Fibroblast of upper back skin (primary cell): Measurements from ENCODE around the gene GAS7.
"Not testable (repeated sequence)": the region's sequence is repeated elsewhere in the genome, so short reads cannot be mapped to it uniquely, and the experiment has no call there.

Source experiments
- DNase-seq: peaks from one replicate; pipeline ENCODE4 v3.0.0-alpha.2; 2013

The GAS7 gene

GRCh38 chr17:10042589-10043244, 155.7 kb downstream of the GAS7 start:
- no peak for DNase-seq

- no peak for DNase-seq
Measured at GRCh38 chr17:10041916-10042588, 156.4 kb downstream of the GAS7 start.

- DNase-seq = no peak
Measured at GRCh38 chr17:10041287-10041612, 157.2 kb downstream of the GAS7 start.

- DNase-seq = no peak
Measured at GRCh38 chr17:10036511-10037061, 161.8 kb downstream of the GAS7 start.

GRCh38 chr17:10035885-10036284, 162.5 kb downstream of the GAS7 start:
- no peak for DNase-seq

- DNase-seq = peak; percentile 34
Measured at GRCh38 chr17:10034719-10035475, 163.5 kb downstream of the GAS7 start.

- peak; percentile 48 for DNase-seq
Measured at GRCh38 chr17:10033959-10034358, 164.4 kb downstream of the GAS7 start.

GRCh38 chr17:10033449-10033848, 165.0 kb downstream of the GAS7 start:
- DNase-seq = no peak

GRCh38 chr17:10032118-10032852, 166.1 kb downstream of the GAS7 start:
- peak; percentile 43 for DNase-seq

- no peak for DNase-seq
Measured at GRCh38 chr17:10031606-10032005, 166.8 kb downstream of the GAS7 start.

GRCh38 chr17:10031127-10031526, 167.3 kb downstream of the GAS7 start:
- peak; percentile 42 for DNase-seq

GRCh38 chr17:10029129-10029528, 169.3 kb downstream of the GAS7 start:
- no peak for DNase-seq

- no peak for DNase-seq
Measured at GRCh38 chr17:10025976-10026901, 172.2 kb downstream of the GAS7 start.

GRCh38 chr17:10025224-10025623, 173.2 kb downstream of the GAS7 start:
- DNase-seq = no peak

GRCh38 chr17:10022416-10022815, 176.0 kb downstream of the GAS7 start:
- no peak for DNase-seq

GRCh38 chr17:10021272-10021984, 177.0 kb downstream of the GAS7 start:
- DNase-seq = no peak

- DNase-seq = peak; percentile 49
Measured at GRCh38 chr17:10019941-10020451, 178.4 kb downstream of the GAS7 start.

- no peak for DNase-seq
Measured at GRCh38 chr17:10018461-10018891, 179.9 kb downstream of the GAS7 start.

- DNase-seq = not testable (repeated sequence)
Measured at GRCh38 chr17:10016958-10017570, 181.3 kb downstream of the GAS7 start.

- DNase-seq = peak; percentile 17
Measured at GRCh38 chr17:10013365-10014112, 184.9 kb downstream of the GAS7 start.
